Measurements from ENCODE around the gene TMEM151B.

TMEM151B gene

DNA sequence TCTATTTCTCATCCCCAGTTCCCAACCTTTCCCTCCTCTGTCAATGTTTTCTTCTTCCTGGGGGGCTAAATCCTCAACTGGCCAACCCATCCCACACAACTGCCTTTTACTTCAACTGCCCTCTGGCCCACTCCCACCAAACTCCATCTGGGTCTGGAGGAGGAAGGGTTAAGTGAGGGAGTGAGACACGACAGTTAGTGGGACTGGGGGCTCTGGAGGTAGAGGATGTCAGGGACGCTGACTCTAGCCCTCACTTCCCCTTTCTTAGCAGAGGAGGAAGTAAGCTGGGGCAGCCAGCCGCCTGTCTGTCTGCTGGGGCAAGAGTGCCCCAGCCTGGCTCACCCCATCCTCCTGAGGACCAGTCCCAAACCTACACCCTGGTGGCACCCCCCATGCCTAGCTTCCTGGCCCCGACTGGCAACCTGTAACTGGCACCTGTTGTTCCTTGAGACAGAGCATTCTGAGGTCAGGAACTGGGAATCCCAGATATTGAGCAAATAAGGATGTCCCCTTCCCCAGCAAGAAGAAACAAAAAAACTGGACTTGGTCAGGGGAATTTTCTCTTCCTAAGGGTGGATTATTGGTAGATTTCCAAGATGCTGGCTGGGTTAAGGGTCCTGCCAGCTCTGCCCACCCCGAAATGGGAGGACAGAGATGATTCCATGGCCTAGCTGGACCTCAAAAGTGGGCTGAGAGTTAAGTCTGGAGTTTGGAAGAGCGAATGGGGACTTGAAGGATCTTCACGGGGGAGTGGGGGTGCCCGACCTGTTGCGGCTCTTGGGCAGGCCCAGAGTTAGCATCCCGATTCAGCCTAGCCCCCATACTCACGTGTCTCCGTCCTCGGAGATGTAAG is 5.9 kb upstream of the TMEM151B start:
- DNase-seq (ENCODE audit: low read depth in 3 of 3) = no peak

DNA sequence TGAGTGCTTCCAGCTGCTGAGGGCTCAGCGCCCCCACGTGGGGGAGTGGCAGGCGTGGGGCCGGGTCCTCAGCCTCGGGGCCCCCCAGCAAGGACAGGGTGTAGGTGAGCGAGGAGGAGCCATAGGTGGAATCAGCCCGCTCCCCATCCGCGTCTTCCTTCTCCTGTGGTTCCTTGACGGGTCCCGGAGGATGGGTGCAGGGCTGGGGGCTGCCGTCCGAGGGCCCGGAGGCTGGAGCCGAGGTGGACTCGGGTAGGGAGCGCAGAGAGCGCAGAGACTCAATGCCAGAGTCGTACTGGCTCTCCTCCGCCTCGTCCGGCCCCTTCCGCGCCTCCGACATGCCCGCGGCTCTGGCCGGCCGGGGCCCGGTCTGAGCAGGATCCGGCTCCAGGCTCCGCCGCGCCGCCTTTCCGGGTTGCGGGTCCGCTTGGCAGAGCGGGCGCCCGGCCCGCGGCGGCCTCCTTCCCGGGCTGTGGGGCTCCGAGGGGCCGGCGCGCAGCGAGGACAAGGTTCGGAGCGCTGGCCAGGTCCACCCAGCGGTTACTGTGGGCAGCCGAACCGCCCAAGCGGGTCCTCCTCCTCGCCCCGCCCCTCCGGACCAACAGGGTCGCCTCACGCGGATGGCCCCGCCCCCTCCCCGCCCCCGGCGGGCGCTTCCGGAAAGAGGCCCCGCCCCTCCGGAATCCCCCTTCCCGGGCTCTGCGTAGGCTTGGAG is 5.1 kb upstream of the TMEM151B start, which contains the start of gene NFKBIE:
TSS of gene NFKBIE (minus strand) at position 545 of the 715 bp plus-strand sequence. CDS start at position 340, 205 bp downstream.
- peak; percentile 92 to 95 (median 95) for DNase-seq (ENCODE audit: low read depth in 3 of 3)

DNA sequence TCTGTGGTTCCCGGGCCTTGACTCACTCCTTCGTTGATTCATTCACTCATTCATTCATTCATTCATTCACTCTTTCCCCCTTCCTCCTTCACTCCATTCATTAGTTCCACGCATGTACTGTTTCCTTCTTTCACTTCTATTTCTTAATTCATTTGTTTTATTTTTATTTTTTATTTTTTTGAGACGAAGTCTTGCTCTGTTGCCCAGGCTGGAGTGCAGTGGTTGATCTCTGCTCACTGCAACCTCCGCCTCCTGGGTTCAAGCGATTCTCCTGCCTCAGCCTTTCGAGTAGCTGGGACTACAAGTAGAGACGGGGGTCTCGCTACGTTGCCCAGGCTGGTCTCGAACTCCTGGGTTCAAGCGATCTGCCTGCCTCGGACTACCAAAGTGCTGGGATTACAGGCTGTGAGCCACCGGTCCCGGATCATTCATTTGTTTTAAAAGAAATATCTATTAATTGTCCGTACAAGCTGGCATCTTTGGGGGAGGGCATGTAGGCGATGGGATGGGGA is 4.5 kb upstream of the TMEM151B start:
- DNase-seq (ENCODE audit: low read depth in 3 of 3) = no peak

DNA sequence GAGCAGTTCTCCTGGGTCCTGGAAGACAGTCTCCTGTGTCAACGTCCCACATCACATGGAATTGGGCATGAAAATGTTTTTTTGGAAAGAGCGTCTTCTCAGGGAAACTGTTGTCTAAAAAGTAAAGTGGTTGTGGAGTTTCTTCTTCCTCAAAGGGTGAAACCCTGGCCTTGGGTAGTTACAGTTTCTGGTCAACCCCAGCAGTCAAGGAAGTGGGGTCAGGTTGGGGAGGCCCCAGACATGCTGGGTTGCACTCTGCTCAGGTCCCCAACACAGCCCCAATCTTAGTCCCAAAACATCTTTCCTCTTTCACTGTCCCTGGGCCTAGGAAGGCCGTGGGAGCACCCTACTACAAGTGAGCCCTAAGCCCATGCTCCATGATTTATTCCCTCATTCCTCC is 3.9 kb upstream of the TMEM151B start:
- DNase-seq (ENCODE audit: low read depth in 3 of 3) = no peak

DNA sequence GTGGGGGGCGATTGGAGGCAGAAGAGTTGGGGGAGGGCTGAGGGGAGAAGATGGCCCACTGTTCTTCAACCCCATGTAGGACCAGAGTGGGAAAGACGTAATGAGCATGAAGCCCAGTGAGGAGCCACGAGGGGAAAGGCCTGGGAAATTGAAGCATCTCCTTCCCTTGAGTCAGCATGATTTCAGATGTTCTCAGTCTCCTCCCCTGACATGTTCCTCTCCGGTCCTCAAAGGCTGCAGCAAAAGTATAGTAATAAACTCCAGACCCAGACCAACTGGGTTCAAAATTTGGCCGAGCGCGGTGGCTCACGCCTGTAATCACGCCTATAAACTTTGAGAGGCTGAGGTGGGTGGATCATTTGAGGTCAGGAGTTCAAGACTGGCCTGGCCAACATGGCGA is 3.0 kb upstream of the TMEM151B start:
- no peak for DNase-seq (ENCODE audit: low read depth in 3 of 3)

DNA sequence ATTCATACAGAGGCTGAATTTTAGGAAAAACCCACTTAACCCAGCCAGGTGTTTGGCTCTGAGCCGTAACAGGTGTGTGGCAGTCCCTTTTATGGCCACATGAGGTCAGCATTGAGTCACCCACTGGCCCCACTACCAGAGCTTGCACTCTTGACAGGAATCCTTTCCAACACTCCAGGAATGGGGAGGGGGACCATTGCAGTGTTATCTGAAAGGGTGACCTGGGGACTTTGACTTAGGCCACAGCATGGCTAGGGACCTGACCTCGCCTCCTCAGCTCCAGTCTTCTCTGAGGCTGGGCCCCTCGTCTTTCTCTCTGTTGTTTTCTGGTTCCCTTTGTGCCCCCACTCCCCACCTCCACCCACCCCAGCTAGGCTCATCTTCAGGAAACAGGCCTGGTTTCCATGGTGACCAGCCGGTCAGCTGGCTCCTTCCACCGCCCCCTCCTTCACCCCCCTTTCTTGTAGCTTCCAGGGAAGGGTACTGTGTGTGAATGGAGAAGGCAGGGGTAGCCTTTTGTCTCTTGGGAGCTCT is 2.1 kb upstream of the TMEM151B start:
- peak in 2 of 3 experiments; percentile 43 to 57 for DNase-seq (ENCODE audit: low read depth in 3 of 3)

DNA sequence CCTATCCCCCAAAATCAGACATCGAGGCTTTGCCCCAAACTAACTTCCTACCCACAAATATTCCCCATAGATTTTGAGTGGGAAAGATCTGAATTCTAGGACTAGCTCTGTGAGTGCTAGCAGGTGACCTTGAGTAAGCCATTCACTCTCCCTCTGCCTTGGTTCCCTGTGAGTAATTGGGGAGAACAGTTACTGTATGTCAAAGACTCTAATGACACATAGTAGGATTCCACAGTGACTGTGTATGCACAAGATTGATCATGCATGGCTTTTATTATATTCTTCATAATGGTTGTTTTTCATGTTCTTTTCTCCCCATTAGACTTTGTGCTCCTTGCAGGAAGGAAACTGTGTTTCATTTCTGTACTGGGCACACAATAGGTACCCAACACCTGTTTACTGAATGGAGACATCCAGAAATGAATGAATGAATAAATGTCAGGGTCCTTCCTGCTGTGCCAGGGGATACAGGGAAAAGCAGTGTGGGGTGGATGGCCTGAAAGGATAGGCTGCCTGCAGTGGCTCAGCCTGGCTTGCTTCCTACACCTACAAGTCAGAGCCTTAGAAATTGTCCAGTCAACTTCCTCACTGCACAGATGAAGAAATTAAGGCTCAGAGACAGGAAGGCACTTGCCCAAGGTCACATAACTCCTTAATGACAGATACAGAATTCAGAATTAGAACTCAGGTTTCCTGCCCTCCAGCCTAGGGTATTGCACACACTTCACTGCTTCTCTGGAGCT is 901 bp upstream of the TMEM151B start:
- no peak for DNase-seq (ENCODE audit: low read depth in 3 of 3)

DNA sequence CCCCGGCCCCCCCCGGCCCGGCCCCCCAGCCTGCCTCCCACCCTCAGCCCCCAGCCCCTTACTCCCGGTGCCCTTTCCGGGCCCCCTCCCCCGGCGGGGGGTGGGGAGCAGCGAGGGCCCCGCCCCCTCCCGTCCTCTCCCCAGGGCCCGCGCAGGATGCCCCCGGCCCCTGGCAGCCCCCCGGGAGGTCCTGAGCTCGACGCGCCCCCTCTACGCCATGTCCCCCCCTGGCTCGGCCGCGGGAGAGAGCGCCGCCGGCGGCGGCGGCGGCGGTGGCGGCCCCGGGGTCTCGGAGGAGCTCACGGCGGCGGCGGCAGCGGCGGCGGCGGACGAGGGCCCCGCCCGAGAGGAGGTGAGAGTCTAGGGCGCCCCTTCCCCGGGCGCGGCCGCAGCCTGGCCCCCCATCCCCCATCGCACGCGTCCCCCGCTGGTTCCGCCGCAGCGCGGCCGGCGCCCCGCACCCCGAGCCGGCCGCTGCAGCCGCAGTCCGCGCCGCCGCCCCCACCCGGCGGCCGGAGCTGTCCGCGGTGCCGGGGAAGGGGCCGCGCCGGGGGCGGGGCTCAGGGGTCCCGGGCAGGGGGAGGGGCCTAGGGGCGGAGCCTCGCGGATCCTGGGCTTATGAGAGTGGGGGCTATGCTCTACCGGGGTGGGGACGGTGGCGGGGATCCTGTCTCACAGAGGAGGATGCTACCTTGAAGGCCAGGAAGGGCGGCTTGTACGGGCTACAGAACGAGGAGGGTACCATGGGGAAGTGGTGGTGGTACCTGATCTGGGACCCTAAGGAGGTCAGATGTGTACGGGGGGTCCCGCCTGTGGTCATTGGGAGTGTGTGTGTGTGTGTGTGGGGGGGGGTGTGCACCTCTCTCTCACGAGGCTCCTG is 516 bp downstream of the TMEM151B start:
- no peak for DNase-seq (ENCODE audit: low read depth in 3 of 3)

DNA sequence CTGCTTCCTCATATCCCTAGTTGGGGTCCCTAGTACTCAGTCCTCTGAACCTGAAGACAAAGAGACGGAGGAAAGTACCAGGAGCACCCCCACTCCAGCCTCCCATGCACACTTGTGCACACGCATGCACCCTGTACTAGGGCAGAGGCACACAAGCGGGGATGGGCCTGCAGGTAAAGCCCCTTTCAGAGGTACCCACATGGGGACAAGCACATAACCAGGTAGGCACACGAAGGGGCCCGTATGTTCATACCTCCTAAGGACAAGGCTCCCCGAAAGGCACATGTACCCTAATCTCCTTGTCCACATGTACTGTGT is 1.1 kb downstream of the TMEM151B start:
- no peak for DNase-seq (ENCODE audit: low read depth in 3 of 3)

DNA sequence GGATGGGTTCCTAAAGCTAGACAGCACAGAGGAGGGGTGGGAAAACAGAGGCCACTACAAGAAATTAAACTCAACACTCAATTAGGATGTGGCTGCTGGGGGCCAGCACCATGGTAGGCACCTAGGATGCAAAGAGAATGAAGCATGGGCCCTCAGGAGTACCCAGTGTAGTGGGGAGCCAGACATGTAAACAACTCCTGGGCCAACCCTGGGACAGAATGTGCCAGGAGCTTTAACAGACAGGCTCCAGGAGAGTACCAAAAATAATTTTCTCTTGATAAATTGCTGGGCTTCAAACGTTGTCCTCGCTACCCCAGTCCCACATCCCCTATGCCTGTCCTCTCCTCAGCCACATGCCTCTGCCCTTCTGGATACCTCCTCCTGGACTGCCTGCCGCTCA is 1.7 kb downstream of the TMEM151B start:
- DNase-seq (ENCODE audit: low read depth in 3 of 3) = no peak

DNA sequence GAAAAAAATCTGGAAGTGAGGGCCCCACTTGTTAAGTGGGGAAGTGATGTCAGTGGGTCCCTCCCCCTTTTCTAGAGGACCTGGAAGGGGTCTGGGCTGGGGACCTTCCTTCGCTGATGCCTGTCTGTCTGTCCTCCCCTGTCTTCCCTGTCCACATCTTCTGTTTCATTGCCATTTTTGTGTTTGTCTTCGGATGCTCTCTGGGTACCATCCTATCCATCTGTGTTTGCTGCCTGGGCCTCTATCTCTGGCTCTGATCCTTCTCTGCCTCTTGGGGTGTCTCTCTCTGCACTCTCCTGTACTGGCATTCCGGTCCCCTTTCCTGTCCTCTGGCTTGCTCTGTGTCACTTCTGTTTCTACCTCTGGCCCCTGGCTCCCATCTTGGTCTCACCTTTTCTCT is 2.3 kb downstream of the TMEM151B start:
- DNase-seq (ENCODE audit: low read depth in 3 of 3) = no peak

DNA sequence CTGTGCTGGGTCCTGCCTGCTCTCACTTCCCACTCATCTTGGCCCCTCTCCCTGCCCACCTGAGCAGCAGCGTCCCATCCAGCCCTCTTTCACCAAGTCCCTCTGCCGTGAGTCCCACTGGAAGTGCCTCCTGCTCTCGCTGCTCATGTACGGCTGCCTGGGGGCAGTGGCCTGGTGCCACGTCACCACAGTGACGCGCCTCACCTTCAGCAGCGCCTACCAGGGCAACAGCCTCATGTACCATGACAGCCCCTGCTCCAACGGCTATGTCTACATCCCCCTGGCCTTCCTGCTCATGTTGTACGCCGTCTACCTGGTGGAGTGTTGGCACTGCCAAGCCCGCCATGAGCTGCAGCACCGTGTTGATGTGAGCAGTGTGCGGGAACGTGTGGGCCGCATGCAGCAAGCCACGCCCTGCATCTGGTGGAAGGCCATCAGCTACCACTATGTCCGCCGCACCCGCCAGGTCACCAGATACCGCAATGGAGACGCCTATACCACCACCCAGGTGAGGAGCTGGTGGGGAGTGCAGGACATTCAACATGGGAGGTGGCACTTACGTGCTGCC is 2.8 kb downstream of the TMEM151B start:
- DNase-seq (ENCODE audit: low read depth in 3 of 3) = no peak

DNA sequence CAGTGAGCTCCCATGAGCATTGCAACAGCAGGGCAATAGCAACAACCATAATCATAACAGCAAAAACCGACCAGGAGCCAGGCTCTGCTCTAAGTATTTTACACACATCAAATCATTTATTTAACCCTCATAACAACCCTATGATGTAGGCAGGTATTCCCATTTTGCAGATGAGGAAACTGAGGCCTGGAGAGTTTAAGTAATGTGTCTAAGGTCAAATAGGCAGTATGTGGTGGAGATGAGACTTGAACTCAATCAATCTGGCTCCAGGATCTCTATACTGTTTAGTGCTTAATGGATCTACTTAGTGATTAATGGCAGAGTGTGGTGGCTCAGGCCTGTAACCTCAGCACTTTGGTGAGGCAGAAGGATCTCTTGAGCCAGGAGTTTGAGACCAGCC is 3.4 kb downstream of the TMEM151B start:
- DNase-seq (ENCODE audit: low read depth in 3 of 3) = no peak

DNA sequence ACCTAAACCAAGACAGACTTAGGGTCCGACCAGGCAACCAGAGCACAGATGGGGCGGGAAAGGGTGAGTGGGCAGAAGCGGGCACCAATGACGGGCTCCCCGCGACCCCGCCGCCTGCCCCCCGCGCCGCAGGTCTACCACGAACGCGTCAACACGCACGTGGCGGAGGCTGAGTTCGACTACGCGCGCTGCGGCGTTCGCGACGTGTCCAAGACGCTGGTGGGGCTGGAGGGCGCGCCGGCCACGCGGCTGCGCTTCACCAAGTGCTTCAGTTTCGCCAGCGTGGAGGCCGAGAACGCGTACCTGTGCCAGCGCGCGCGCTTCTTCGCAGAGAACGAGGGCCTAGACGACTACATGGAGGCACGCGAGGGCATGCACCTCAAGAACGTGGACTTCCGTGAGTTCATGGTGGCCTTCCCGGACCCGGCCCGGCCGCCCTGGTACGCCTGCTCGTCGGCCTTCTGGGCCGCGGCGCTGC is 5.1 kb downstream of the TMEM151B start:
- no peak for DNase-seq (ENCODE audit: low read depth in 3 of 3)

DNA sequence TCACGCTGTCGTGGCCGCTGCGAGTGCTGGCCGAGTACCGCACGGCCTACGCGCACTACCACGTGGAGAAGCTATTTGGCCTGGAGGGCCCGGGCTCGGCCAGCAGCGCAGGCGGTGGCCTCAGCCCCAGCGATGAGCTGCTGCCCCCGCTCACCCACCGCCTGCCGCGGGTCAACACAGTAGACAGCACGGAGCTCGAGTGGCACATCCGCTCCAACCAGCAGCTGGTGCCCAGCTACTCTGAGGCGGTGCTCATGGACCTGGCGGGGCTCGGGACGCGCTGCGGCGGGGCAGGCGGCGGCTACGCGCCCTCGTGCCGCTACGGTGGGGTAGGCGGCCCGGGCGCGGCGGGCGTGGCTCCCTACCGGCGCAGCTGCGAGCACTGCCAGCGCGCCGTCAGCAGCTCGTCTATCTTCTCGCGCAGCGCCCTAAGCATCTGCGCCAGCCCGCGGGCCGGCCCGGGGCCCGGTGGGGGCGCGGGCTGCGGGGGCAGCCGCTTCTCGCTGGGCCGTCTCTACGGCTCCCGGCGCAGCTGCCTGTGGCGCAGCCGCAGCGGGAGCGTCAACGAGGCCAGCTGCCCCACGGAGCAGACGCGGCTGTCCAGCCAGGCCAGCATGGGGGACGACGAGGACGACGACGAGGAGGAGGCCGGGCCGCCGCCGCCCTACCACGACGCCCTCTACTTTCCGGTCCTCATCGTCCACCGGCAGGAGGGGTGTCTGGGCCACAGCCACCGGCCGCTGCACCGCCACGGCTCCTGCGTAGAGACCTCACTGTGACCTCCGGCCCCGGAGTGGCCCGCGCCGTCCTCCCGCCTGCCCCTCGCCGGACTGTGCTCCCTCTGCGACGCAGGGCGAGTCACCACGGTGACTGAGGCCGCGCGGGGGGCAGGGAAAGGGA is 5.7 kb downstream of the TMEM151B start:
- DNase-seq (ENCODE audit: low read depth in 3 of 3) = no peak

DNA sequence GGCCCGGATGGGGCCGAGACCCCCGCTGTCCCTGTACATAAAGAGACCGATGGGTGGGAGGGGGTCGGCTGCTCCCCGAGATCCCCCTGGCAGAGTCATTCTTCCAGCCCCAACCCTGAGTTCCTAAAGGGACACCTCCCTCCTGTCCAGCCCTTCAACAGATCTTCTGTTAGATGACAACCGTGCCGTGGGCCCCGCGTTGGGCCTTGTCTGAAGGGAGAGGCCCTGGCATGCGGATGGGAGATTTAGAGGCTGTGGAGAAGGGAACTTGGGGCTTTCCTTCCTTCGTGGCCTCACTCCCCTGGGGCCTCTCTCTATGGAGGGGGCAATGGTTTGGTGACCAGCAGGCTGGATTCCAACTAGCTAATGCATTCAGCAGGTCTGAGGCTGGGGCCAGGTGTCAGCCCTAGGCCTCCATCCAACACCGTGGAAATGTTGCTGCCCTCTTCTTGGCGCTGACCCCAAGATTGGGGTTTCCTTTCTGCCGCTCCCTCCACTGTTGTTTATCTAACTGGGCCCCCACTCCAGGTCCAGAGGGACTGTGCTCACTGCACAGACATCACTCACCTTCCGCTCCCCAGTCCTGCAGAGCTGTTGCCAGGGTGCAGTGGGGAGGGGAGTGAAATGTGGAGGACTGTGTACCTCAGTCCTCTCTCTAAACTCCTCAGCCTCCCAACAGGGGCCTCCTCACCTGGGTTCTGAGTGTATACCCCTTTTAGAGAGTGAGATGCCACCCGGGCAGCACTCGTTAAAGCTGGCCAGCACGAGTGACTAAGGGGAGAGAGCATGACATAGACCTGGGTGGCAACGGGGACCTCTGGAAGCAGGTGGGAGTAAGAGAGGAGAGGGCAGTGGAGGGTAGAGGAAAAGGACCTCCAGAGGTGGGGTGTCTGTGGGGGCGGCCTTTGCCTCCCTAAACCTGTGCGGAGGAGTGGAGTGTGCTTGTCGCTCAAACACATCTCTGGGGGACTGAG is 6.7 kb downstream of the TMEM151B start:
- no peak for DNase-seq (ENCODE audit: low read depth in 3 of 3)

DNA sequence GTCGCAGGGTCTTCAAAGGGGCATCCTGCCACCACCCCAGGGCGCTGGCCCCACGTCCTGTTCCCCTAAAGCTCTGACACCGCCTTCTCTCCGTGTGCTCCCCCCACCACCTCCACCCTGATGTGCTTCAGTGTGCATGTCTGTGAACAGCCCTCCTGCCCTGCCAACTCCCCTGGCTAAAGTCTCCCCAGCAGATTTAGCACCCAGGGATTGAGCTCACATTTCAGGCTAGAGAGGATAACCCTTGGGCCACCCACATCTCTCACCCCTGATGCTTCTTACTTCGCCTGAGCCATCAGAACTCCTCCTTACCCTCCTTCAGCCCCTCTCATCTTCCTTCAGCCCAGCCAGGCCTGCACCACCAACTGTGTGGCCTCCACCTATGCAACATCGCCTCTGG is 7.5 kb downstream of the TMEM151B start:
- DNase-seq (ENCODE audit: low read depth in 3 of 3) = no peak

DNA sequence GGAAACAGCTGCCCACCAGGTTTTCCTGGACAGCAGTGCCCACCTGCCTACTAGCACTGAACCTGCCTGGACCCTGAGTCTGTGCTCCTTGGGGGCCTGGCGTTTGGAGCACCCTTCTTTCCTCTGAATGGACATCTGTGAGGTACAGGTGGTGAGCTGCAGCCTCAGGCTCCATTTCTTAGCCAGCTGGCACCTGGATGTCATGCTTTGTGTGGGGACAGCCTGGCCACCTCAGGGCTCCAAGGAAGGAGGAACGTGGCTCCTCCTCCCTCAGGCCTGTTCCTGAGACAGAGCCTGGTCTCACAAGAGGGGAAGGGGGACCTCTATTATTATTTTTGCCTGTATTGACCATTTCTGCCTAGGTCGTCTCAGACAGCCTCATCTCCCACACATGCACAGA is 8.1 kb downstream of the TMEM151B start:
- DNase-seq (ENCODE audit: low read depth in 3 of 3) = no peak
